Measurements from ENCODE around the gene SMYD2. TPM values are rescaled to one million over a fixed set of nuclear protein-coding genes. Genes with fewer than 3 reads are reported as not detected.

SMYD2 gene
- total and polyA plus RNA-seq, 2 of the 8 experiments (the other 6 are each of a cell fraction or from before 2014, with no cell fraction given) = 3.0 to 5.2 TPM

- no peak for TF ChIP-seq ASH2L (IDR thresholded peaks at IDR 0.05; ENCODE audit: low read length)
These were observed 79.2 kb downstream of the SMYD2 start (continued) for GRCh38 chr1:214360116-214360515.

Measured in H1 (cell line).